ENCODE measurements around the gene TSPAN4. TPM values are rescaled to one million over a fixed set of nuclear protein-coding genes. Genes with fewer than 3 reads are reported as not detected.
A peak's percentile ranks its signal among the peaks of the same experiment; 100 is the strongest.

The TSPAN4 gene
- total and polyA plus RNA-seq, 2 of the 13 experiments (the other 11 are each of a cell fraction or from before 2014, with no cell fraction given): 31.7 to 68.3 TPM

GRCh38 chr11:804599-804964 lies 38.1 kb upstream of the TSPAN4 start (continued):
- no peak for TF ChIP-seq HOXA7 (CRISPR knock-in tag; IDR thresholded peaks at IDR 0.05)
- TF ChIP-seq, protein P1, sequence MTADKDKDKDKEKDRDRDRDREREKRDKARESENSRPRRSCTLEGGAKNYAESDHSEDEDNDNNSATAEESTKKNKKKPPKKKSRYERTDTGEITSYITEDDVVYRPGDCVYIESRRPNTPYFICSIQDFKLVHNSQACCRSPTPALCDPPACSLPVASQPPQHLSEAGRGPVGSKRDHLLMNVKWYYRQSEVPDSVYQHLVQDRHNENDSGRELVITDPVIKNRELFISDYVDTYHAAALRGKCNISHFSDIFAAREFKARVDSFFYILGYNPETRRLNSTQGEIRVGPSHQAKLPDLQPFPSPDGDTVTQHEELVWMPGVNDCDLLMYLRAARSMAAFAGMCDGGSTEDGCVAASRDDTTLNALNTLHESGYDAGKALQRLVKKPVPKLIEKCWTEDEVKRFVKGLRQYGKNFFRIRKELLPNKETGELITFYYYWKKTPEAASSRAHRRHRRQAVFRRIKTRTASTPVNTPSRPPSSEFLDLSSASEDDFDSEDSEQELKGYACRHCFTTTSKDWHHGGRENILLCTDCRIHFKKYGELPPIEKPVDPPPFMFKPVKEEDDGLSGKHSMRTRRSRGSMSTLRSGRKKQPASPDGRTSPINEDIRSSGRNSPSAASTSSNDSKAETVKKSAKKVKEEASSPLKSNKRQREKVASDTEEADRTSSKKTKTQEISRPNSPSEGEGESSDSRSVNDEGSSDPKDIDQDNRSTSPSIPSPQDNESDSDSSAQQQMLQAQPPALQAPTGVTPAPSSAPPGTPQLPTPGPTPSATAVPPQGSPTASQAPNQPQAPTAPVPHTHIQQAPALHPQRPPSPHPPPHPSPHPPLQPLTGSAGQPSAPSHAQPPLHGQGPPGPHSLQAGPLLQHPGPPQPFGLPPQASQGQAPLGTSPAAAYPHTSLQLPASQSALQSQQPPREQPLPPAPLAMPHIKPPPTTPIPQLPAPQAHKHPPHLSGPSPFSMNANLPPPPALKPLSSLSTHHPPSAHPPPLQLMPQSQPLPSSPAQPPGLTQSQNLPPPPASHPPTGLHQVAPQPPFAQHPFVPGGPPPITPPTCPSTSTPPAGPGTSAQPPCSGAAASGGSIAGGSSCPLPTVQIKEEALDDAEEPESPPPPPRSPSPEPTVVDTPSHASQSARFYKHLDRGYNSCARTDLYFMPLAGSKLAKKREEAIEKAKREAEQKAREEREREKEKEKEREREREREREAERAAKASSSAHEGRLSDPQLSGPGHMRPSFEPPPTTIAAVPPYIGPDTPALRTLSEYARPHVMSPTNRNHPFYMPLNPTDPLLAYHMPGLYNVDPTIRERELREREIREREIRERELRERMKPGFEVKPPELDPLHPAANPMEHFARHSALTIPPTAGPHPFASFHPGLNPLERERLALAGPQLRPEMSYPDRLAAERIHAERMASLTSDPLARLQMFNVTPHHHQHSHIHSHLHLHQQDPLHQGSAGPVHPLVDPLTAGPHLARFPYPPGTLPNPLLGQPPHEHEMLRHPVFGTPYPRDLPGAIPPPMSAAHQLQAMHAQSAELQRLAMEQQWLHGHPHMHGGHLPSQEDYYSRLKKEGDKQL (CRISPR knock-in tag; IDR thresholded peaks at IDR 0.05; ENCODE audit: low read depth): no peak
- TF ChIP-seq MLXIP (CRISPR knock-in tag; IDR thresholded peaks at IDR 0.05; ENCODE audit: borderline replicate concordance): no peak
- TF ChIP-seq HMGA1 (CRISPR knock-in tag; conservative IDR thresholded peaks at IDR 0.05): no peak
- TF ChIP-seq, protein P2, sequence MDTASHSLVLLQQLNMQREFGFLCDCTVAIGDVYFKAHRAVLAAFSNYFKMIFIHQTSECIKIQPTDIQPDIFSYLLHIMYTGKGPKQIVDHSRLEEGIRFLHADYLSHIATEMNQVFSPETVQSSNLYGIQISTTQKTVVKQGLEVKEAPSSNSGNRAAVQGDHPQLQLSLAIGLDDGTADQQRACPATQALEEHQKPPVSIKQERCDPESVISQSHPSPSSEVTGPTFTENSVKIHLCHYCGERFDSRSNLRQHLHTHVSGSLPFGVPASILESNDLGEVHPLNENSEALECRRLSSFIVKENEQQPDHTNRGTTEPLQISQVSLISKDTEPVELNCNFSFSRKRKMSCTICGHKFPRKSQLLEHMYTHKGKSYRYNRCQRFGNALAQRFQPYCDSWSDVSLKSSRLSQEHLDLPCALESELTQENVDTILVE (CRISPR knock-in tag; IDR thresholded peaks at IDR 0.05): no peak
- TF ChIP-seq BORCS8-MEF2B (CRISPR knock-in tag; IDR thresholded peaks at IDR 0.05): no peak
- TF ChIP-seq ZNF496 (CRISPR knock-in tag; IDR thresholded peaks at IDR 0.05; ENCODE audit: insufficient replicate concordance): no peak
- TF ChIP-seq, protein P3, sequence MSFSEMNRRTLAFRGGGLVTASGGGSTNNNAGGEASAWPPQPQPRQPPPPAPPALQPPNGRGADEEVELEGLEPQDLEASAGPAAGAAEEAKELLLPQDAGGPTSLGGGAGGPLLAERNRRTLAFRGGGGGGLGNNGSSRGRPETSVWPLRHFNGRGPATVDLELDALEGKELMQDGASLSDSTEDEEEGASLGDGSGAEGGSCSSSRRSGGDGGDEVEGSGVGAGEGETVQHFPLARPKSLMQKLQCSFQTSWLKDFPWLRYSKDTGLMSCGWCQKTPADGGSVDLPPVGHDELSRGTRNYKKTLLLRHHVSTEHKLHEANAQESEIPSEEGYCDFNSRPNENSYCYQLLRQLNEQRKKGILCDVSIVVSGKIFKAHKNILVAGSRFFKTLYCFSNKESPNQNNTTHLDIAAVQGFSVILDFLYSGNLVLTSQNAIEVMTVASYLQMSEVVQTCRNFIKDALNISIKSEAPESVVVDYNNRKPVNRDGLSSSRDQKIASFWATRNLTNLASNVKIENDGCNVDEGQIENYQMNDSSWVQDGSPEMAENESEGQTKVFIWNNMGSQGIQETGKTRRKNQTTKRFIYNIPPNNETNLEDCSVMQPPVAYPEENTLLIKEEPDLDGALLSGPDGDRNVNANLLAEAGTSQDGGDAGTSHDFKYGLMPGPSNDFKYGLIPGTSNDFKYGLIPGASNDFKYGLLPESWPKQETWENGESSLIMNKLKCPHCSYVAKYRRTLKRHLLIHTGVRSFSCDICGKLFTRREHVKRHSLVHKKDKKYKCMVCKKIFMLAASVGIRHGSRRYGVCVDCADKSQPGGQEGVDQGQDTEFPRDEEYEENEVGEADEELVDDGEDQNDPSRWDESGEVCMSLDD (CRISPR knock-in tag; IDR thresholded peaks at IDR 0.05; ENCODE audit: borderline replicate concordance): peak; percentile 54; the same call in 1 of the 2 replicates
- no peak for TF ChIP-seq U2AF1 (optimal IDR thresholded peaks at IDR 0.05; ENCODE audit: low read depth, low read length)
- peak; percentile 45; the same call in 1 of the 2 replicates for TF ChIP-seq NRL (CRISPR knock-in tag; IDR thresholded peaks at IDR 0.05; ENCODE audit: borderline replicate concordance)
- TF ChIP-seq ZNF317 (CRISPR knock-in tag; IDR thresholded peaks at IDR 0.05): 0 out of 2 replicates have a peak, but pooled peaks have one; percentile 34
- TF ChIP-seq, protein P4, sequence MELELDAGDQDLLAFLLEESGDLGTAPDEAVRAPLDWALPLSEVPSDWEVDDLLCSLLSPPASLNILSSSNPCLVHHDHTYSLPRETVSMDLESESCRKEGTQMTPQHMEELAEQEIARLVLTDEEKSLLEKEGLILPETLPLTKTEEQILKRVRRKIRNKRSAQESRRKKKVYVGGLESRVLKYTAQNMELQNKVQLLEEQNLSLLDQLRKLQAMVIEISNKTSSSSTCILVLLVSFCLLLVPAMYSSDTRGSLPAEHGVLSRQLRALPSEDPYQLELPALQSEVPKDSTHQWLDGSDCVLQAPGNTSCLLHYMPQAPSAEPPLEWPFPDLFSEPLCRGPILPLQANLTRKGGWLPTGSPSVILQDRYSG (CRISPR knock-in tag; IDR thresholded peaks at IDR 0.05): no peak
- no peak for TF ChIP-seq KAT8 (CRISPR knock-in tag; IDR thresholded peaks at IDR 0.05)
- TF ChIP-seq ZNF746 (CRISPR knock-in tag; IDR thresholded peaks at IDR 0.05): no peak
- TF ChIP-seq ZNF782 (CRISPR knock-in tag; IDR thresholded peaks at IDR 0.05; ENCODE audit: borderline replicate concordance): no peak
- 0 out of 2 replicates have a peak, but pooled peaks have one; percentile 5 for TF ChIP-seq TARDBP (CRISPR knock-in tag; IDR thresholded peaks at IDR 0.05)
- no peak for TF ChIP-seq MBNL3 (CRISPR knock-in tag; conservative IDR thresholded peaks at IDR 0.05)
